ENCODE results near the gene MAPK9.

GRCh38 chr5:180334751-180335613 lies 43.1 kb upstream of the MAPK9 start:
- TF ChIP-seq CTCF (conservative IDR thresholded peaks at IDR 0.05; ENCODE audit: low read length) (no peak), EZH2phosphoT487 (IDR thresholded peaks at IDR 0.05; ENCODE audit: borderline replicate concordance, low read depth, low read length) (no peak)

Data from OCI-LY7 (cell line).